ENCODE results near the gene PTPA.
A peak's percentile ranks its signal among the peaks of the same experiment; 100 is the strongest.
"Not testable (repeated sequence)": the region's sequence is repeated elsewhere in the genome, so short reads cannot be mapped to it uniquely, and the experiment has no call there.

Gene PTPA

DNA sequence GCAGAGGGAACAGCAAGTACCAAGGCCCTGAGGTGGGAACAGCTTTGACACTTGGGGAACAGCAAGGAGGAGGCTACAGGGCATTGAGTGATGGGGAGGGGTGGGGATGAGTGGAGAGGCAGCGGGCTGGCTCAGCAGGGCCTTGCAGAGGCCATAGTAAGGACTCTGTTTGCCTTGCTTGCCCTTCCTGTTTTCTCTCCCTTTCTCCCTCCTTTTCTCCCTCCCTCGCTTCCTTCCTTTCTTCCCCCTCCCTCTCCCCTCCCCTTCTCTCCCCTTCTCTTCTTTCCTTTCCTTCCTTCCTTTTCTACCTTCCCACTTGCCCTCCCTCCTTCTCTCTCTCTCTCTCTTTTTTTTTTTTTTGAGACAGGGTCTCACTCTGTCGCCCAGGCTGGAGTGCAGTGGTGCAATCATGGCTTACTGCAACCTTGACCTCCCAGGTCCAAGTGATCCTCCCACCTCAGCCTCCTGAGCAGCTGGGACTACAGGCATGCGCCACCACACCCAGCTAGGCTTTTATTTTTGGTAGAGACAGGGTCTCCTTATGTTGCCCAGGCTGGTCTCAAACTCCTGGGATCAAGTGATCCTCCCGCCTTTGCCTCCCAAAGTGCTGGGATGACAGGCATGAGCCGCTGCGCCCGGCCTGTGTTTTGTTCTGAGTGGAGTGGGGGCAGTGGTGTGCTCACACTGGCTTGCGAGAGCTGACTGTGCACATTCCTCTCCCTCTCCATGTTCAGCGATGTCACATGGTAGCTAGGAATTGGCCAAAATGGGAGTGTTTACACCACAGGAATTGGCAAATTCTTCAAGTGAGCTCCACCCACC lies 49.7 kb downstream of the PTPA start:
- DNase-seq (ENCODE audit: low read depth), result no peak

- DNase-seq (ENCODE audit: low read depth), result no peak
Measured at GRCh38 chr9:129161534-129161837, 50.3 kb downstream of the PTPA start.

DNA sequence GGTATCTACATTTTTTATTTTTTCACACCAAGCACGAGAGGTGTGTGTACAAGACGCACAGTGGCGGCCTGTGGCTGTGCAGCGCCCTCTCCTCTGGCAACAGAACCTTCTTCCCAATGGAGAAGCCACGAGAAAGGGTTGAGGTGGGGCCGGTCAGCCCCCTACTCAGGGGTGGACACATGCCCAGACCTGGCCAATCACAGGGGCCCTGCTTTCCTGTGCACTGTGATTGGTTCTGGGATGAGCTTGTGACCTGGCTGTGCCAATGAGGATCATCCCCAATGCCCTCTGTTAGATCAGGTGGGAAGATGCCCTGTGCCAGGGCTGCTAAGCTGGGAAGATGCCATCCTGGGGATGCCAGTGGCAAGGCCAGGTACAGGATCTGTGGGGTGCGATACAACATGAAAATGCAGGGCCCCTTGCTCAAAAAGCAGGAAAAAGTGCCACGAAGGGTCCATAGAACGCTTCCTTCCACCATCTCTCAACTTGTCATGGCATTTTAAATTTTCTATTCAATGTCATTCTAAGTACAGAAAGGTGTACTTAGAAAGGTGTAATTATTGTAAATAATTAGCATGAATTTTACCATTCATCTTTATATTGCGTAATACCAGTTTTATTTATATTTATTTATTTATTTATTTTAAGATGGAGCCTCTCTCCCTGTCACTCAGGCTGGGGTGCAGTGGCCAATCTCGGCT lies 51.4 kb downstream of the PTPA start:
- DNase-seq (ENCODE audit: low read depth), result no peak

- DNase-seq (ENCODE audit: low read depth), result not testable (repeated sequence)
Measured at GRCh38 chr9:129163198-129163670, 52.0 kb downstream of the PTPA start.

DNA sequence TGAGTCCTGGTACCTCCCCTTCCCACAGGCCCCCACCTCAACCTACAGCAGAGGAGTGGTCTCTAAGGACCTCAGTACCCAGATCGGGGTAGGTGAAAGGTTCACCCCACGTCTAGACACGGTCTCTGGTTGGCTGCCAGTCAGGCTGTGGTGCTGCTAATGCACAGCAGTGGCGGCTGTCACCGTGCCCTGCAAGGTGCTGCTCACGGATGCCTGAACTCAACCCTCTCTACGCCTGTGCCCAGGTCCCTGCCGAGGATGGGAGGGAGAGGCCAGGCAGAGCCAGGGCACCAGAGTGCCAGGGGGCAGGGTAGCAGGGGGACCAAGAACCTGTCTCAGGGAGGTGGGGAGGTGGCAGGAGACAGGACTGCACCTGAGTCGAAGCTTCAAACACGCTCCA lies 52.5 kb downstream of the PTPA start:
- DNase-seq (ENCODE audit: low read depth), result no peak

- DNase-seq (ENCODE audit: low read depth), result no peak
Measured at GRCh38 chr9:129164246-129164930, 53.2 kb downstream of the PTPA start.

DNA sequence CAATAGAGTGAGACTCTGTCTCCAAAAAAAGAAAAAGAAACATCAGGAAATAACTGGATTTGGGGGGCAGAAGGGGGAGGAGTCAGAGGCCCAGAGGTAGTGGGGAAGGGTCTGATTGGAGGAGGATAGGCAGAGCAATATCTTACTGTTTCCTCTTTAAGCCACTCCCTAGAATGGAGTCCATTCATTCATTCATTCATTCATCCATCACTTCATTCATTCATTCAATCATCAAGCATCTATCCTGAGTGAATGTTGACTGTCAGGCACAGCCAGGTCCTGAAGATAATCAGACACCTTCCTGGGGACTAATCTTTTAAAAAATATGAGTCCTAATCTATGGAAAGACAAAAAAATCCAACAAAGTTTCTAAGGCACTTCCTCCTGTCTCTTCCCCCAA lies 54.0 kb downstream of the PTPA start:
- DNase-seq (ENCODE audit: low read depth), result no peak

DNA sequence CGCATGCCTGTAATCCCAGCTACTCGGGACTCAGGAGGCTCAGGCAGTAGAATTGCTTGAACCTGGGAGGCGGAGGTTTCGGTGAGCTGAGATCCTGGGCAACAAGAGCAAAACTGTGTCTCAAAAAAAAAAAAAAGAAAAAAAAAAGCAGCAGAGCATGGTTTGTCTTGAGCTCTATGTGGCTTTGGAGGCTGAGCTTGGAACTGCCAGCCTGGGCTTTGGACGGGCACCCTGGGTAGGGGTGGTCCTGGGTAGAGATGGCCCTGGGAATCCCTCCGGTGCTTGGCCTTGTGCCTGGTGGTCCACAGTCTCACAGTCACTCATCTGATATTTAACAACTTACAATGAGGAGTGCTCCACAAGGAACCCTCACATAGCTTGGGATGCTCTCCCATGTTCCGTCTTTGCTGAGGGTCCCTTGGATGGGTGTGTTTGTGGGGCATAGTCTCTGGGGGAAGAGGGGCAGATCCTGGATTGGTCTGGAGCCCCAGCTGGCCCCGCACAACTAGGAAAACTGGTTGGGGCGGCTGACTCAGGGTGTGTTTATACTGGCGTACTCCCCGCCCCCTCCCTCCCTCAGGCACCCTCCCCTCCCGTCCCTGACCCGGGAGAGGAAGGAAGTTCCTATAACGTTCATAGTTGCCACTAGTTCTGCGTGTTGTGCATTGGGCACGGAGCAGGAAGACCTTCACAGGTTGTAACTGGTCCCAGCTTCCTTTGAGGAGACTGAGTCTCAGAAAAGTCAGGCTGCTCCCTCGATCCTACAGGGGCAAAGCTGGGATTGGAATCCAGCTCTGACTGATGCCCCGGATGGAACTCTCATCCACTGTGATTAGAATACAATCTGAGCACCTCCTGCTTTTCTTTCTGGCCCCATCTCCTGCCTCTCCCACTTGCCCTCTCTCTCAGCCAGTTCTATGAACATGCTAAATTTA lies 55.7 kb downstream of the PTPA start:
- peak; percentile 53 for DNase-seq (ENCODE audit: low read depth)

DNA sequence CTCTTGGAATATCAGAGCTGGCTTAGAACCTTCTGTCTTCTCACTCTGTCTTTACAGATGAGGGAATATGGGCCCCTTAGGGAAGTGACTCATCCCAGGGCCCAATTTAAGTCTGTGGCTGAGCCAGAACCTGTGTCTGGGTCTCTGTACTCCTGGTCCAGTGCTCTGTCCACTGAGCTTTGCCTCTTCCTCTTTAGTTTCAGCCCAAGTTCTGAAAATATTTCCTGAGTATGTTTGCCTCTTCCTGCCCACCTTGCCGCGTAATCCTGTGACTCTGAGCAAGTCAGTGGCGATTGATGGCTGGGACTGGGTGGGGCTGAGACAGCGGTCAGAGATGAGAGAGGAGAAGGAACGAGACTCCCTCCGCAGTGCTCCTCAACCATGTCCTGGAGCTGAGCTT lies 59.0 kb downstream of the PTPA start:
- no peak for DNase-seq (ENCODE audit: low read depth)

DNA sequence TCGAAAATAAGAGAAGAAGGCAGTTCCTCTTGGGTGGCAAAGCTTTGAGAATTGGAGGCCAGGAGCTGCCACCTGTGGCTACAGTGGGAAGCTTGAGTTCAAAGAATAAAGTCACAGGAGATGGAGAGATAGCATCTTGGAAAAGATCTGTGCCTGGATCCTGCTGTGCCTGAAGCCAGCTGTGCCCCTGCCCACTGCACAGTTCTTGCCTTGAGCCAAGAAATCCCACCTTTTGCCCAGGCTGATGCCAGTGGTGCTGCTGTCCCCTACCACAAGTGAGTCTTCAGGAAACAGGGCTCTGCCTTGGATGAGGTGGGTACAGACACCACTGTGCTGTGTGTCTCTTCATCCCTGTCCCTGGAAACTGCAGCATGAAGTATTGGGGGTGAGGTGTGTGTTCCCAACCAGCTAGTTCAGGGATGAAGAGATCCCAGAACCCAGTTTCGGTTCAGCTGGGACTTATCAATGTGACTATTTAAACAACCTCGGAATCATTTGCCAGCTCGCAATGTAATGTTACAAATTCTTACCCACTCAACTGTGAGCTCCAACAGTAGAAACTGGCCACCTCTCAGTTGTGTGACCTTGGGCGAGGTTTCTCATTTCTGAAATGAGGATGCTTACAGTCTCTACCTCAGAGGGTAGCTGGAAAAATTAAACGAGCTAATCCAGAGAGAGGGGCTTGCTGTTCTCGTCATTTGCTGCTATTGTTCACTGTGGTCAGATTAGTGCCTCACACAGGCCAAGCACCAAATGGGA lies 61.0 kb downstream of the PTPA start:
- no peak for DNase-seq (ENCODE audit: low read depth)

DNA sequence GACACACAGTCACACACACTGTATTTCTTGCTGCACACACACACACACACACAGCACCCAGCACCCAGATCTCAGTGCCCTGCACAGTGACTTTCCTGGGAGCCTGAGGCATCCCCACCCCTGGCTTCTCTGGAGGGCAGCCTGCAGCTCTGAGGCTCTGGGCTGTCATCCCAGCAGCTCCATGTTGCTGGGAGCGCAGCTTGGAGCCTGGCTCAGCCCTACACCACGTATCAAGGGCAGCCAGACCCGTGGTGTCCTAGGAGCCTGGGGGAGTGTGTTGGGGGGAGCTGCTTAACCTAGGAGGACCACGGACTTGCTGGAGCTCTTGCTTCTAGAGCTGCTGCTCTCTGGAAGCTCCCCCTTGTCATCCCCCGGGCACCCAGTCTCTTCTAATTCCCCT lies 61.6 kb downstream of the PTPA start:
- DNase-seq (ENCODE audit: low read depth), result no peak

DNA sequence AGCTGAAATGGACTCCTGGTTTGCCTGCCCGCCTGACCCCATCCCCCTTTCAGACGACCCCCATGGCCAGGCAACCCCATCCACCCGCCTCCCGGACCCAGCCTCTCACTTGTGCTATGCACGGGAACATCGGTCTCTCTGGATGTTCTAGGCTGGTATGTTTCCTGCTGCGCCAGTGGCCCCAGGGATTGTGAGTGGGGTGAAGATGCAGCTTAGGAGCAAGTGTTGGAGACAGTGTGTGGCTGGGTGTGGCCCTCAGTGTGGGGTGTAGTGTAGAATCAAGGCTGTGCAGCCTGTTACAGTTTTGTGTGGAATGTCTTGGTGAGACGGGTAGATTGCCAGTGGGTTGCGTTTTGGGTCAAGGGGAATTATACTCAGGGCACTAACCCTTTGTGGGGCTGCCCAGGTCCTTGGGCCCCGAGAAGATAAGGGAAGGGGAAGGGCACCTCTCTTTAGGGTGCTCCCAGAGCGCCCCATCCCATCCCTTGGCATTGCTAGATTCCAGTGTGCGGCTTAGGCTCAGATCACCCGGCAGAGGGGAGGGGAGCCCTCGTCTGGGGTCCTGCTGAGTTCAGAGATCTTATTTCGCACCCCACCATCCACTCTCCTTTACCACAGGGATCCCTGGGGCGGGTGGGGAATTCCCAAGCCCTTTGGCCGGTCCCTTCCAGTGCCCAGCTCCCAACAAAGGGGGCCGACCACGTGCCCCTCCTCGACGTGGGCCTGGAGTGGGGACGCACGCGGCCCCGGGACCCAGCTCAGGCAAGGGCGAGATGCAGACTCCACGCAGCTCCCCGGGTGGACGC lies 62.3 kb downstream of the PTPA start:
- no peak for DNase-seq (ENCODE audit: low read depth)

- DNase-seq (ENCODE audit: low read depth), result peak; percentile 77
Measured at GRCh38 chr9:129174102-129174723, 63.0 kb downstream of the PTPA start.

GRCh38 chr9:129174724-129175514 lies 63.7 kb downstream of the PTPA start:
- DNase-seq (ENCODE audit: low read depth), result peak; percentile 78

DNA sequence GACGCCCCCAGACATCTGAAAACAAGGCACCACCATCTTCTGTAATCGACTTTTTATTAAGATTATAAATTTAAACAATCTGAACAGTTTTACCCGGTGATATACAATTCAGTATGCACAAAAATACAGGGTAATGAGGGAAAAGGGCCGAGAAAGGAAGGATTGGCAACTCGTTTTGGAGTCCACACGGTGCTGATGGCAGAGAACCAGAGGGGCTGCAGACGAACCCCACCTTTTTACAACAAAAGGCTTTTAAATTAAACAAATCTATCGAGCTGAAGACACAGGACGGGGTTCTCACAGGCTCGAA lies 64.3 kb downstream of the PTPA start:
- no peak for DNase-seq (ENCODE audit: low read depth)

DNA sequence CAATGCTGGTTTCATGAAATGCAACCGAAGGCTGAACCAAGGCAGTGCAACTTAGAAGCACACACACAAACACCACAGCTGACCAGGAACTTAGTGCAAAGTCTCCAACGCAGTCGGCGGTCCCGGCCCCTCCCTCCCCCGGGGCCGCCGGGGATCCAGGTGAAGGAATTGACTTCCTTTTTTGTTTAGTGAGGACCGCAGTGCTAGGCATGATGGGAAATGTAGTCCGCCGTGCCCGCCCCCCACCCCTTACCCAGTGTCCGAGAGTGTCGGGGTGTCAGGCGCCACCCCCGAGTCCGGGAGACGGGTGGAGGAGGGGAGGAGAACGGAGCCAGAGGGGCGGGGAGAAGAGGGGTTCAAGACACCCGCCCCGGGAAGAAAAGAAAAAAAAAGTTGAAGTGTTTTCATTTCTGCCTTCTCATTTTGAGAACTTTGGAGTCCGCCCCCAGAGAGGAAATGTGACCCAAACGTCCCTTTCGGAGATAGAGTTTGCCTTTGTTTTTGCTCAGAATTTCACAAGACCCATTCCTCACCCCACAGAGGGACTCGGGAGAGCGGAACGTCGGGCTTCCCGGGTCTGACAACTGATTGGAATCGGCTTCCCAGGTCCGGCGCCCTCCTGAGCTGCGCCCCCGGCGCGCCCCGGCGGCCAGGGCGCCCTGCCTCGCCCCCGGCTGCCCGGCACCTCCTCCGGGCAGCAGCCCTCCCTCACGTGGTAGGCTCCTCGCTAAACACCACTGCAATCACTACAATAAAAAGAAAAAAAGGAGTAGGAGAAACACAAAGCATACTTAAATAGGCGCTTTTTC lies 64.8 kb downstream of the PTPA start:
- DNase-seq (ENCODE audit: low read depth), result peak; percentile 78

DNA sequence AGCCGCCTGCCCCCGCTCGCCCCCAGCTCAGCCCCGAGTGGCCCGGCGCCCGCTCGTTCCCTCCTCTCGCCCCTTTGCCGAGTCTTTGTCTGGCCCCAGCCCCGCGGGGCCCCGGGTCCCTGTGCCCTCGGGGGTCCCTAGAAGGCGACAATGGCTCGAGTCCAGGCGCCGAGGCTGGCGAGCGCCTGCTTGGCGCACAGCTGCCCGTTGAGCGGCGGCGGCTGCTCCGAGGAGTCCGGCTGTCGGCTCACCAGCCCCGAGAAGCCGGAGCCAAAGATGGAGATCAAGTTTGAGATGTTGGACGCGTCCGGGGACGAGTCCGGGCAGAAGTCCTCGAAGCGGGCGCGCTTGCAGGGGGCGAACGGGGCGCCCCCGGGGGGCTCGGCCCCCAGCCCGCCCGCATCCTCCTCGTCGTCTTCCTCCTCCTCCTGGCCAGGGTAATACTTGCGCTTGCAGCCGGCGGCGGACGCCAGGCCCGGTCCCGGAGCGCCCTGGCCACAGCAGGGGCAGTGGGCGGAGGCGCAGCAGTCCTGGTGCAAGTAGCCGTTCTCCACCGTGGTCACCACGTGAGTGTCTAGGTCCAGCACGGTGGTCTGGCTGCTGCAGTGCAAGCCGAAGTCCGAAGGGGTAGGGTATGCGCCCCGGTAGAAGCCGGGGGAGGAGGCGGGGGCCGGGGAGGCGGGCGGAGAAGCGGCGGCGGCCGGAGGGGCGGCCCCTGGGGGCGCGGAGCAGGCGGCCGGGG lies 65.7 kb downstream of the PTPA start:
- DNase-seq (ENCODE audit: low read depth), result peak; percentile 31

- no peak for DNase-seq (ENCODE audit: low read depth)
Measured at GRCh38 chr9:129177443-129177790, 66.2 kb downstream of the PTPA start.
